K562 (cell line): ENCODE data around the gene PDZD8. TPM values are rescaled to one million over a fixed set of nuclear protein-coding genes. Genes with fewer than 3 reads are reported as not detected.

Experiments
- ARID3A ChIP-seq: IDR thresholded peaks from 2 replicates; pipeline ENCODE4 v1.6.1; 2012; ENCODE audit warnings: low read depth, low read length, improper control_type of control experiment, borderline replicate concordance
- CBX5 ChIP-seq: IDR thresholded peaks from 2 replicates; pipeline ENCODE4 v1.6.1; 2014; ENCODE audit warnings: low read depth, borderline replicate concordance
- CHD1 ChIP-seq: fragments of 200-600 bp; sonication (generic); IDR thresholded peaks from one replicate; pipeline ENCODE4 v1.6.1; 2012; ENCODE audit warnings: mild to moderate bottlenecking, moderate library complexity, low read length, inconsistent platforms
- EGR1 ChIP-seq: fragments of 450-650 bp; conservative IDR thresholded peaks from 2 replicates; pipeline ENCODE4 v1.6.1; 2017; ENCODE audit warnings: mild to moderate bottlenecking
- HDAC1 ChIP-seq, 2 experiments: fragments of 450-650 bp; IDR thresholded peaks; 2 replicates each; pipeline ENCODE4 v1.6.1; 2016 to 2017; ENCODE audit warnings: inconsistent platforms in 1 of 2, mild to moderate bottlenecking in 1 of 2, moderate library complexity in 1 of 2
- HNRNPK ChIP-seq: fragments of 200-400 bp; formaldehyde crosslinking; IDR thresholded peaks from one replicate; pipeline ENCODE4 v1.6.1; 2018; ENCODE audit warnings: mild to moderate bottlenecking, low read depth, low read length; ENCODE audit not compliant: poor library complexity, severe bottlenecking
- NFRKB ChIP-seq: fragments of 450-650 bp; IDR thresholded peaks from 2 replicates; pipeline ENCODE4 v1.6.1; 2016; ENCODE audit warnings: low read depth
- NFXL1 ChIP-seq: fragments of 450-650 bp; formaldehyde crosslinking; IDR thresholded peaks from 2 replicates; pipeline ENCODE4 v1.4.0; 2021; ENCODE audit warnings: mild to moderate bottlenecking
- PHB2 ChIP-seq: fragments of 450-650 bp; IDR thresholded peaks from 2 replicates; pipeline ENCODE4 v1.6.1; 2017; ENCODE audit warnings: low read depth
- PRMT5 ChIP-seq: sonication (generic); formaldehyde crosslinking; IDR thresholded peaks from 2 replicates; pipeline ENCODE4 v1.5.0; 2020; ENCODE audit warnings: missing genetic modification reagents
- RCOR1 ChIP-seq, 2 experiments: IDR thresholded peaks; 2 replicates each; pipeline ENCODE4 v1.6.1; 2012; ENCODE audit warnings: low read depth in 2 of 2, low read length in 2 of 2, borderline replicate concordance in 1 of 2, improper control_type of control experiment in 1 of 2
- SLC30A9 ChIP-seq: fragments of 250-450 bp; sonication (Bioruptor Pico); IDR thresholded peaks from 2 replicates; pipeline ENCODE4 v1.8.0; 2022; ENCODE audit warnings: mild to moderate bottlenecking, moderate library complexity
- SMAD4 ChIP-seq: fragments of 250-450 bp; sonication (Bioruptor Pico); conservative IDR thresholded peaks from 2 replicates; pipeline ENCODE4 v1.8.0; 2021; ENCODE audit warnings: inconsistent platforms, mild to moderate bottlenecking, moderate library complexity
- SNIP1 ChIP-seq: fragments of 450-650 bp; IDR thresholded peaks from 2 replicates; pipeline ENCODE4 v1.7.1; 2017; ENCODE audit warnings: low read depth, mild to moderate bottlenecking
- TAL1 ChIP-seq: fragments of 450-650 bp; IDR thresholded peaks from 2 replicates; pipeline ENCODE4 v1.6.1; 2016; ENCODE audit warnings: mild to moderate bottlenecking
- UBTF ChIP-seq, 2 experiments: IDR thresholded peaks; 2 replicates each; pipeline ENCODE4 v1.6.1; 2012; ENCODE audit warnings: improper control_type of control experiment in 2 of 2, low read depth in 2 of 2, low read length in 2 of 2, borderline replicate concordance in 1 of 2
- ZNF134 ChIP-seq: fragments of 250-450 bp; sonication (Bioruptor Pico); conservative IDR thresholded peaks from 2 replicates; pipeline ENCODE4 v1.4.0; 2020
- ZNF280A ChIP-seq: fragments of 450-650 bp; IDR thresholded peaks from 2 replicates; pipeline ENCODE4 v1.6.1; 2018; ENCODE audit warnings: mild to moderate bottlenecking, low read depth; ENCODE audit not compliant: partially characterized antibody
- ZNF3 ChIP-seq: fragments of 250-450 bp; sonication (Bioruptor Pico); IDR thresholded peaks from 2 replicates; pipeline ENCODE4 v1.5.0; 2021; ENCODE audit warnings: mild to moderate bottlenecking, moderate library complexity
- polyA plus RNA-seq, 8 experiments: library from polyadenylated mRNA; depleted of rRNA in 4 of 8; stranded (reverse) in 5 of 8; unstranded in 3 of 8; fragments of >200 nt; fragmentation: Nextera tagmentation in 2 of 8; fragmentation: Illumina TruSeq in 1 of 8; extraction: Ambion mirVana in 2 of 8; extraction: Trizol in 1 of 8; gene quantifications; 2 replicates each; pipeline versions ENCODE4 v1.2.1 to v1.2.3, GENCODE V29; 2011 to 2014; ENCODE audit warnings: inconsistent platforms in 1 of 8, missing spikeins in 1 of 8
- total RNA-seq, 7 experiments: library from RNA; depleted of rRNA in 6 of 7; stranded (reverse); fragments of >200 nt in 6 of 7; fragmentation: Illumina TruSeq in 2 of 7; extraction: Trizol in 2 of 7; gene quantifications; 2 replicates each; pipeline versions ENCODE4 v1.2.1 to v1.2.3, GENCODE V29; 2011 to 2021; ENCODE audit warnings: low replicate concordance in 1 of 7
- TF ChIP-seq, protein P1 (sequence below), 3 experiments: IDR thresholded peaks in 2 of 3; conservative IDR thresholded peaks in 1 of 3; 2 replicates each; pipeline ENCODE4 v1.5.1; 2011 to 2012; ENCODE audit warnings: low read length in 3 of 3, mild to moderate bottlenecking in 3 of 3, control low read depth in 2 of 3, improper control_type of control experiment in 1 of 3, inconsistent platforms in 1 of 3, low read depth in 1 of 3, mixed read lengths in 1 of 3, moderate library complexity in 1 of 3; ENCODE audit not compliant: insufficient read depth in 2 of 3
- TF ChIP-seq, protein P2 (sequence below): fragments of 450-650 bp; IDR thresholded peaks from 2 replicates; pipeline ENCODE4 v1.6.1; 2017; ENCODE audit warnings: mild to moderate bottlenecking, moderate library complexity

The PDZD8 gene
- total and polyA plus RNA-seq, 9 of the 15 experiments (the other 6 are each of a cell fraction or from before 2014, with no cell fraction given), result 5.5 to 53.4 (median 36.8) TPM

- TF ChIP-seq, protein P1, sequence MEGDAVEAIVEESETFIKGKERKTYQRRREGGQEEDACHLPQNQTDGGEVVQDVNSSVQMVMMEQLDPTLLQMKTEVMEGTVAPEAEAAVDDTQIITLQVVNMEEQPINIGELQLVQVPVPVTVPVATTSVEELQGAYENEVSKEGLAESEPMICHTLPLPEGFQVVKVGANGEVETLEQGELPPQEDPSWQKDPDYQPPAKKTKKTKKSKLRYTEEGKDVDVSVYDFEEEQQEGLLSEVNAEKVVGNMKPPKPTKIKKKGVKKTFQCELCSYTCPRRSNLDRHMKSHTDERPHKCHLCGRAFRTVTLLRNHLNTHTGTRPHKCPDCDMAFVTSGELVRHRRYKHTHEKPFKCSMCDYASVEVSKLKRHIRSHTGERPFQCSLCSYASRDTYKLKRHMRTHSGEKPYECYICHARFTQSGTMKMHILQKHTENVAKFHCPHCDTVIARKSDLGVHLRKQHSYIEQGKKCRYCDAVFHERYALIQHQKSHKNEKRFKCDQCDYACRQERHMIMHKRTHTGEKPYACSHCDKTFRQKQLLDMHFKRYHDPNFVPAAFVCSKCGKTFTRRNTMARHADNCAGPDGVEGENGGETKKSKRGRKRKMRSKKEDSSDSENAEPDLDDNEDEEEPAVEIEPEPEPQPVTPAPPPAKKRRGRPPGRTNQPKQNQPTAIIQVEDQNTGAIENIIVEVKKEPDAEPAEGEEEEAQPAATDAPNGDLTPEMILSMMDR (IDR thresholded peaks at IDR 0.05 in 2 of 3, conservative IDR thresholded peaks at IDR 0.05 in 1 of 3; ENCODE audit: insufficient read depth in 2 of 3, low read depth in 1 of 3, low read length in 3 of 3), result no peak
- TF ChIP-seq UBTF (IDR thresholded peaks at IDR 0.05; ENCODE audit: borderline replicate concordance in 1 of 2, low read depth in 2 of 2, low read length in 2 of 2) (no peak), SMAD4 (CRISPR knock-in tag) (peak; percentile 67), TAL1 (no peak), HNRNPK (no peak), SLC30A9 (no peak), NFRKB (no peak), HDAC1 (IDR thresholded peaks at IDR 0.05) (no peak), ZNF280A (no peak), EGR1 (no peak), ZNF134 (no peak), ARID3A (no peak), RCOR1 (IDR thresholded peaks at IDR 0.05; ENCODE audit: borderline replicate concordance in 1 of 2, low read depth in 2 of 2, low read length in 2 of 2) (peak in 1 of 2 experiments; percentile 6; a peak in 1 of 4 replicates), NFXL1 (CRISPR knock-in tag) (no peak), ZNF3 (CRISPR knock-in tag) (no peak), PHB2 (no peak), SNIP1 (no peak), PRMT5 (no peak), CHD1 (no peak), CBX5 (no peak)
- TF ChIP-seq, protein P2, sequence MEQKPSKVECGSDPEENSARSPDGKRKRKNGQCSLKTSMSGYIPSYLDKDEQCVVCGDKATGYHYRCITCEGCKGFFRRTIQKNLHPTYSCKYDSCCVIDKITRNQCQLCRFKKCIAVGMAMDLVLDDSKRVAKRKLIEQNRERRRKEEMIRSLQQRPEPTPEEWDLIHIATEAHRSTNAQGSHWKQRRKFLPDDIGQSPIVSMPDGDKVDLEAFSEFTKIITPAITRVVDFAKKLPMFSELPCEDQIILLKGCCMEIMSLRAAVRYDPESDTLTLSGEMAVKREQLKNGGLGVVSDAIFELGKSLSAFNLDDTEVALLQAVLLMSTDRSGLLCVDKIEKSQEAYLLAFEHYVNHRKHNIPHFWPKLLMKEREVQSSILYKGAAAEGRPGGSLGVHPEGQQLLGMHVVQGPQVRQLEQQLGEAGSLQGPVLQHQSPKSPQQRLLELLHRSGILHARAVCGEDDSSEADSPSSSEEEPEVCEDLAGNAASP, result no peak
Measured at GRCh38 chr10:117266400-117266799, 108.8 kb downstream of the PDZD8 start (continued).
